ENCODE data around the gene ARMH2. TPM values are rescaled to one million over a fixed set of nuclear protein-coding genes. Genes with fewer than 3 reads are reported as not detected.
A peak's percentile ranks its signal among the peaks of the same experiment; 100 is the strongest.

ARMH2 gene
- total and polyA plus RNA-seq, 8 donors = not detected

GRCh38 chr6:24831771-24832716, 33.3 kb upstream of the ARMH2 start:
- 78 to 83% (median 81%) methylated on average over 10 of the region's 10 CpGs for WGBS, 5 donors
- intact Hi-C loops (cut with DNase I; ENCODE audit: low total_unique reads) = no loop called here
- H3K36me3 ChIP-seq = peaks cover 7 to 38% (median 23%) of the 10 kb centered on the region in 4 donors
- no peaks in the 10 kb centered on the region for H3K9me3 ChIP-seq
- no peak for TF ChIP-seq EP300 (IDR thresholded peaks at IDR 0.05)
- no peak for TF ChIP-seq POLR2A (IDR thresholded peaks at IDR 0.05)
- TF ChIP-seq CTCF (IDR thresholded peaks at IDR 0.05) = no peak
- TF ChIP-seq POLR2AphosphoS5 (IDR thresholded peaks at IDR 0.05) = no peak
- no peak for DNase-seq
- H3K27ac ChIP-seq = no peak overlapping the region
- peaks cover 0 to 15% (median 5%) of the 10 kb centered on the region in 4 donors for H3K4me1 ChIP-seq
- H3K4me3 ChIP-seq = no peak overlapping the region
- H3K27me3 ChIP-seq = no peaks in the 10 kb centered on the region

GRCh38 chr6:24829657-24830056, 30.9 kb upstream of the ARMH2 start:
- H3K4me1 ChIP-seq = no peaks in the 10 kb centered on the region
- no peak overlapping the region for H3K27ac ChIP-seq
- TF ChIP-seq EP300 (IDR thresholded peaks at IDR 0.05) = no peak
- no peak for TF ChIP-seq CTCF (IDR thresholded peaks at IDR 0.05)
- TF ChIP-seq POLR2AphosphoS5 (IDR thresholded peaks at IDR 0.05) = no peak
- TF ChIP-seq POLR2A (IDR thresholded peaks at IDR 0.05) = no peak
- no peak overlapping the region for H3K4me3 ChIP-seq
- no peaks in the 10 kb centered on the region for H3K27me3 ChIP-seq
- intact Hi-C loops (cut with DNase I; ENCODE audit: low total_unique reads) = no loop called here
- DNase-seq = no peak
- H3K36me3 ChIP-seq = peaks cover 7 to 43% (median 30%) of the 10 kb centered on the region in 4 donors
- H3K9me3 ChIP-seq = no peaks in the 10 kb centered on the region
- 84 to 94% (median 89%) methylated on average over 3 of the region's 3 CpGs for WGBS, 5 donors

GRCh38 chr6:24827970-24828369, 29.3 kb upstream of the ARMH2 start:
- Histone ChIP-seq H3K4me1 (no peaks in the 10 kb centered on the region), H3K9me3 (no peaks in the 10 kb centered on the region), H3K27me3 (no peaks in the 10 kb centered on the region), H3K36me3 (peaks cover 7 to 59% (median 43%) of the 10 kb centered on the region in 4 donors), H3K27ac (no peak overlapping the region), H3K4me3 (no peak overlapping the region)
- no peak for TF ChIP-seq CTCF (IDR thresholded peaks at IDR 0.05)
- no peak for TF ChIP-seq POLR2A (IDR thresholded peaks at IDR 0.05)
- no peak for TF ChIP-seq POLR2AphosphoS5 (IDR thresholded peaks at IDR 0.05)
- no peak for TF ChIP-seq EP300 (IDR thresholded peaks at IDR 0.05)
- no peak for DNase-seq
- 81 to 90% (median 84%) methylated on average over 8 of the region's 8 CpGs for WGBS, 5 donors
- intact Hi-C loops (cut with DNase I; ENCODE audit: low total_unique reads) = no loop called here

- Histone ChIP-seq H3K27me3 (no peaks in the 10 kb centered on the region), H3K27ac (no peak overlapping the region), H3K4me1 (no peaks in the 10 kb centered on the region), H3K4me3 (no peak overlapping the region), H3K36me3 (peaks cover 7 to 59% (median 42%) of the 10 kb centered on the region in 4 donors), H3K9me3 (no peaks in the 10 kb centered on the region)
- TF ChIP-seq POLR2AphosphoS5 (IDR thresholded peaks at IDR 0.05) (no peak), POLR2A (IDR thresholded peaks at IDR 0.05) (no peak), EP300 (IDR thresholded peaks at IDR 0.05) (no peak), CTCF (IDR thresholded peaks at IDR 0.05) (no peak)
- DNase-seq = peak; percentile 25 to 64
- intact Hi-C loops (cut with DNase I; ENCODE audit: low total_unique reads) = no loop called here
- 57 to 83% (median 61%) methylated on average over 3 of the region's 3 CpGs for WGBS, 5 donors
These were observed 28.4 kb upstream of the ARMH2 start for GRCh38 chr6:24827162-24827561.

Data from stomach (tissue), 9 donors.